ENCODE measurements around the gene FAM131B. TPM values are rescaled to one million over a fixed set of nuclear protein-coding genes. Genes with fewer than 3 reads are reported as not detected.

FAM131B gene
- total and polyA plus RNA-seq, 2 of the 13 experiments (the other 11 are each of a cell fraction or from before 2014, with no cell fraction given): 0.07 TPM; not detected in 1

DNA sequence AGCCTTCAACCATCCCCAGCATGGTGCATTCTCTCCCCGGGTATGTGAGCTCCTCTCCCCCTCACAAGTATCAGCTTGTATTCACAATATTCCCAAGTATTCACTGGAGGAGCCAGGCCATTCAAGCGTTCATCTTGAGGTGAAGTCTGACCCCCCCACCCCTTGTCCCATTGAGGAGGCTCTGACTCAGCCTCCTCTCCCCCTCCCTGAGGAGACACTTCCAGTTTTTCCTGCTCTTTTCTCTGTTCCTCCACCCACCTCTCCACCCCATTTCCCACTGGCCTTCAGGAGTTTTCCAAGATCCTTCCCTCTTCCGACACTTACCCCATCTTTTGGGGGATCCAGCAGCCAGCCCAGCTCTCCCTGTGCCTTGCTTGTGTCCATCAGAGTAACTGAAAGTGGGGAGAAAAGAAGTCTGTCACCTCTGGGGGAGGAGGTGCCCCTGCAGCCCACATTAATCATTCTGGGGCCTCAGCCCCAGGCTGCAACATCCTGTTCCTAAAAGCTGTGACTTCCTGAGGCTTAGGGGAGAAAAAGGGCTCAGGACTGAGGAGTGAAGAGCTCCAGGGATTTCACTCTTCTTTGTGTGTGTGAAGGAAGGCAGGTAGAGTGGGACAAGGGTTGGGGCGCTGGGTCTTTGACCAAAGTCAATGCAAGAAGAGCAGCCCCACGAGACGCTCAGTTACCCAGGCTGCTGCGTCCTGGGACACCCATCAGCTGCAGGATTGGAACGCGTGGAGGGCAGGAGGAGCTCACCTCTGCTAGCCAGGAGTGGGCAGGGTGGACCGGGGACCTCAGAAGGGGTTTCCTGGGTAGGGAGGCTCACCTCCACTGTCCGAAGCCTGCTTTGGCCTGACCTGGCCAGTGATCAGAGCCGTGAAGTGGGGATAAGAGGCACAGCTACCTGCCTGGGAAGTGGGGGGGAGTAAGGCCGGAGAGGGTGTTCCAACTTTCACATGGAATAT lies 45.1 kb upstream of the FAM131B start (continued):
- TF ChIP-seq, protein P1, sequence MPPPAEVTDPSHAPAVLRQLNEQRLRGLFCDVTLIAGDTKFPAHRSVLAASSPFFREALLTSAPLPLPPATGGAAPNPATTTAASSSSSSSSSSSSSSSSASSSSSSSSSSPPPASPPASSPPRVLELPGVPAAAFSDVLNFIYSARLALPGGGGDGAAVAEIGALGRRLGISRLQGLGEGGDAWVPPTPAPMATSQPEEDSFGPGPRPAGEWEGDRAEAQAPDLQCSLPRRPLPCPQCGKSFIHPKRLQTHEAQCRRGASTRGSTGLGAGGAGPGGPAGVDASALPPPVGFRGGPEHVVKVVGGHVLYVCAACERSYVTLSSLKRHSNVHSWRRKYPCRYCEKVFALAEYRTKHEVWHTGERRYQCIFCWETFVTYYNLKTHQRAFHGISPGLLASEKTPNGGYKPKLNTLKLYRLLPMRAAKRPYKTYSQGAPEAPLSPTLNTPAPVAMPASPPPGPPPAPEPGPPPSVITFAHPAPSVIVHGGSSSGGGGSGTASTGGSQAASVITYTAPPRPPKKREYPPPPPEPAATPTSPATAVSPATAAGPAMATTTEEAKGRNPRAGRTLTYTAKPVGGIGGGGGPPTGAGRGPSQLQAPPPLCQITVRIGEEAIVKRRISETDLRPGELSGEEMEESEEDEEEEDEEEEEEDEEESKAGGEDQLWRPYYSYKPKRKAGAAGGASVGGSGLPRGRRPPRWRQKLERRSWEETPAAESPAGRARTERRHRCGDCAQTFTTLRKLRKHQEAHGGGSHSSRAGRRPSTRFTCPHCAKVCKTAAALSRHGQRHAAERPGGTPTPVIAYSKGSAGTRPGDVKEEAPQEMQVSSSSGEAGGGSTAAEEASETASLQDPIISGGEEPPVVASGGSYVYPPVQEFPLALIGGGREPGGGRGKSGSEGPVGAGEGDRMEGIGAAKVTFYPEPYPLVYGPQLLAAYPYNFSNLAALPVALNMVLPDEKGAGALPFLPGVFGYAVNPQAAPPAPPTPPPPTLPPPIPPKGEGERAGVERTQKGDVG (CRISPR knock-in tag; IDR thresholded peaks at IDR 0.05; ENCODE audit: borderline replicate concordance): 0 out of 2 replicates have a peak, but pooled peaks have one; percentile 44
- TF ChIP-seq ZNF891 (CRISPR knock-in tag; IDR thresholded peaks at IDR 0.05) (0 out of 2 replicates have a peak, but pooled peaks have one; percentile 33), MEIS2 (CRISPR knock-in tag; IDR thresholded peaks at IDR 0.05) (no peak), SRSF4 (IDR thresholded peaks at IDR 0.05; ENCODE audit: low read depth, low read length, poor library complexity, severe bottlenecking) (no peak), ZNF775 (CRISPR knock-in tag; IDR thresholded peaks at IDR 0.05; ENCODE audit: borderline replicate concordance) (no peak), ZNF550 (CRISPR knock-in tag; IDR thresholded peaks at IDR 0.05; ENCODE audit: borderline replicate concordance) (no peak), ZNF232 (CRISPR knock-in tag; IDR thresholded peaks at IDR 0.05; ENCODE audit: borderline replicate concordance) (no peak)
- TF ChIP-seq, protein P2, sequence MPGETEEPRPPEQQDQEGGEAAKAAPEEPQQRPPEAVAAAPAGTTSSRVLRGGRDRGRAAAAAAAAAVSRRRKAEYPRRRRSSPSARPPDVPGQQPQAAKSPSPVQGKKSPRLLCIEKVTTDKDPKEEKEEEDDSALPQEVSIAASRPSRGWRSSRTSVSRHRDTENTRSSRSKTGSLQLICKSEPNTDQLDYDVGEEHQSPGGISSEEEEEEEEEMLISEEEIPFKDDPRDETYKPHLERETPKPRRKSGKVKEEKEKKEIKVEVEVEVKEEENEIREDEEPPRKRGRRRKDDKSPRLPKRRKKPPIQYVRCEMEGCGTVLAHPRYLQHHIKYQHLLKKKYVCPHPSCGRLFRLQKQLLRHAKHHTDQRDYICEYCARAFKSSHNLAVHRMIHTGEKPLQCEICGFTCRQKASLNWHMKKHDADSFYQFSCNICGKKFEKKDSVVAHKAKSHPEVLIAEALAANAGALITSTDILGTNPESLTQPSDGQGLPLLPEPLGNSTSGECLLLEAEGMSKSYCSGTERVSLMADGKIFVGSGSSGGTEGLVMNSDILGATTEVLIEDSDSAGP (CRISPR knock-in tag; IDR thresholded peaks at IDR 0.05; ENCODE audit: borderline replicate concordance): peak; percentile 72; the same call in 1 of the 2 replicates

All from HepG2 (cell line).